A549 (cell line): ENCODE data around the gene ANKRD55.

Source experiments
- EP300 ChIP-seq, 2 experiments: fragments of >200 bp; sonication (Bioruptor Twin); formaldehyde crosslinking; IDR thresholded peaks; 2 replicates in 1 of 2; 3 replicates in 1 of 2; pipeline ENCODE4 v1.6.1; 2016 to 2017
- MAZ ChIP-seq: fragments of 150-350 bp; IDR thresholded peaks from 2 replicates; pipeline ENCODE4 v1.6.1; 2014; ENCODE audit warnings: antibody characterized with exemption, low read depth, low read length, borderline replicate concordance
- POLR2A ChIP-seq: IDR thresholded peaks from 2 replicates; pipeline ENCODE4 v1.6.1; 2012; ENCODE audit warnings: mild to moderate bottlenecking, low read length
- RNF2 ChIP-seq: fragments of 200-600 bp; sonication (generic); IDR thresholded peaks from 2 replicates; pipeline ENCODE4 v1.6.1; 2016; ENCODE audit warnings: low read depth, mild to moderate bottlenecking, antibody characterized with exemption, moderate library complexity, borderline replicate concordance
- SREBF2 ChIP-seq: fragments of 450-650 bp; IDR thresholded peaks from 2 replicates; pipeline ENCODE4 v1.6.1; 2014; ENCODE audit warnings: mild to moderate bottlenecking, moderate library complexity
- TF ChIP-seq, protein P1 (sequence below): fragments of >200 bp; sonication (Bioruptor Twin); formaldehyde crosslinking; IDR thresholded peaks from 3 replicates; pipeline ENCODE4 v1.5.1; 2016

DNA sequence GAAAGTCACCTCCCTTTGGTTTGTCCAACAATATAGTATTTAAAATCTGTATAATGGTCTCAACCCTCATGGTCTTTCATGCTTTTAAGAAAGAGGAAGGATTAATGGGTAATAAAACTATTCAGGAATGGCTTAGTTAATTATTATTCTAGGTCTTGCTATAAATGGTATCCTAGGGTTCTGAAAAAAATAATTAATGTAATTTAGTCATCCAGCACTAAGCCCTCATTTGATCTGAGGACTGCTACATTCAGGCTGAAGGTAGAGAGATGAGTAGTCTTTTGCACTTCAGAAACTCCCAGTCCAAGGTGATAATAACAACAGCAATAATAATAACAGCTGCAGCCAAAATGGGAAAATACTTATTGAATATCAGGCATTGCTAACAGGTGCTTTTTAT, 2.6 kb downstream of the ANKRD55 start:
- TF ChIP-seq, protein P1, sequence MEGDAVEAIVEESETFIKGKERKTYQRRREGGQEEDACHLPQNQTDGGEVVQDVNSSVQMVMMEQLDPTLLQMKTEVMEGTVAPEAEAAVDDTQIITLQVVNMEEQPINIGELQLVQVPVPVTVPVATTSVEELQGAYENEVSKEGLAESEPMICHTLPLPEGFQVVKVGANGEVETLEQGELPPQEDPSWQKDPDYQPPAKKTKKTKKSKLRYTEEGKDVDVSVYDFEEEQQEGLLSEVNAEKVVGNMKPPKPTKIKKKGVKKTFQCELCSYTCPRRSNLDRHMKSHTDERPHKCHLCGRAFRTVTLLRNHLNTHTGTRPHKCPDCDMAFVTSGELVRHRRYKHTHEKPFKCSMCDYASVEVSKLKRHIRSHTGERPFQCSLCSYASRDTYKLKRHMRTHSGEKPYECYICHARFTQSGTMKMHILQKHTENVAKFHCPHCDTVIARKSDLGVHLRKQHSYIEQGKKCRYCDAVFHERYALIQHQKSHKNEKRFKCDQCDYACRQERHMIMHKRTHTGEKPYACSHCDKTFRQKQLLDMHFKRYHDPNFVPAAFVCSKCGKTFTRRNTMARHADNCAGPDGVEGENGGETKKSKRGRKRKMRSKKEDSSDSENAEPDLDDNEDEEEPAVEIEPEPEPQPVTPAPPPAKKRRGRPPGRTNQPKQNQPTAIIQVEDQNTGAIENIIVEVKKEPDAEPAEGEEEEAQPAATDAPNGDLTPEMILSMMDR = no peak
- TF ChIP-seq RNF2 (no peak), SREBF2 (no peak), POLR2A (no peak), EP300 (IDR thresholded peaks at IDR 0.05) (no peak), MAZ (no peak)
